Right ventricle myocardium inferior (tissue), 1 donor: ENCODE results near the gene EZR. TPM values are rescaled to one million over a fixed set of nuclear protein-coding genes. Genes with fewer than 3 reads are reported as not detected.
"Not testable (repeated sequence)": the region's sequence is repeated elsewhere in the genome, so short reads cannot be mapped to it uniquely, and the experiment has no call there.

Experiments used
- ATAC-seq: fragments of 200-7000 bp; cut with Tn5 transposase; one replicate; pipeline ENCODE4 v1.9.1; 2020; ENCODE audit warnings: mild to moderate bottlenecking, moderate library complexity
- DNase-seq: peaks from one replicate; pipeline ENCODE4 v3.0.0; 2021; ENCODE audit errors: missing footprints
- intact Hi-C: fragments of 100-400 bp; cut with DNase I; formaldehyde crosslinking; loops from one replicate; pipeline ENCODE4 v1.11.0; 2022
- total RNA-seq: library from RNA; stranded (reverse); fragmentation: NEBNext Ultra II Directional; extraction: Animal tissue kit (Norgen Biotek cat#: 25700); gene quantifications from one replicate; pipeline ENCODE4 v1.2.1, GENCODE V29; 2021
- donor health status: DM: no; HTN: yes; CAD: no; lungs with severe emphysema.

Gene EZR
- total RNA-seq, 1 donor from 2014 or later: 203 TPM

GRCh38 chr6:158805698-158806377 lies 13.3 kb downstream of the EZR start:
- DNase-seq (no peak), ATAC-seq (no peak)
- intact Hi-C loops: no loop called here

GRCh38 chr6:158804207-158804606 lies 15.0 kb downstream of the EZR start:
- intact Hi-C loops: no loop called here
- no peak for DNase-seq

GRCh38 chr6:158803733-158804143 lies 15.4 kb downstream of the EZR start:
- no peak for DNase-seq
- no peak for ATAC-seq
- intact Hi-C loops: no loop called here

More at GRCh38 chr6:158804207-158804606, 15.0 kb downstream of the EZR start:
- no peak for ATAC-seq

GRCh38 chr6:158801655-158802294 lies 17.4 kb downstream of the EZR start:
- intact Hi-C loops: loop anchor here (2.0 kb wide), 1 partner anchor 95 kb away; no protein-coding TSS in a partner anchor
- ATAC-seq: peak; percentile 83
- no peak for DNase-seq

GRCh38 chr6:158799051-158799792 lies 19.9 kb downstream of the EZR start:
- DNase-seq: no peak
- ATAC-seq: peak; percentile 18

GRCh38 chr6:158798311-158798710 lies 20.9 kb downstream of the EZR start:
- intact Hi-C loops: loop anchor here (5.0 kb wide), 1 partner anchor 174 kb away; no protein-coding TSS in a partner anchor
- DNase-seq (no peak), ATAC-seq (no peak)

More at GRCh38 chr6:158799051-158799792, 19.9 kb downstream of the EZR start:
- intact Hi-C loops: loop anchor here (5.0 kb wide), 1 partner anchor 173 kb away; no protein-coding TSS in a partner anchor

- DNase-seq (no peak), ATAC-seq (peak; percentile 65)
- intact Hi-C loops: loop anchor here (5.0 kb wide), 1 partner anchor 175 kb away; no protein-coding TSS in a partner anchor
These were observed 21.5 kb downstream of the EZR start for GRCh38 chr6:158797331-158798310.

GRCh38 chr6:158796353-158796752 lies 22.8 kb downstream of the EZR start:
- intact Hi-C loops: loop anchor here (5.0 kb wide), 1 partner anchor 176 kb away; no protein-coding TSS in a partner anchor
- DNase-seq: no peak
- ATAC-seq: no peak

GRCh38 chr6:158795516-158795915 lies 23.7 kb downstream of the EZR start:
- DNase-seq: no peak
- intact Hi-C loops: loop anchor here (5.0 kb wide), 1 partner anchor 177 kb away; no protein-coding TSS in a partner anchor
- no peak for ATAC-seq

- intact Hi-C loops: no loop called here
- ATAC-seq (no peak), DNase-seq (no peak)
These were observed 25.7 kb downstream of the EZR start for GRCh38 chr6:158793432-158793831.

GRCh38 chr6:158792505-158792904 lies 26.7 kb downstream of the EZR start:
- ATAC-seq, intact Hi-C loops, DNase-seq: not testable (repeated sequence)

GRCh38 chr6:158791274-158791855 lies 27.8 kb downstream of the EZR start:
- no peak for ATAC-seq
- intact Hi-C loops: no loop called here
- no peak for DNase-seq

- DNase-seq (no peak), ATAC-seq (no peak)
- intact Hi-C loops: no loop called here
These were observed 29.9 kb downstream of the EZR start for GRCh38 chr6:158789115-158789917.

GRCh38 chr6:158787395-158787794 lies 31.8 kb downstream of the EZR start:
- ATAC-seq (no peak), DNase-seq (no peak)
- intact Hi-C loops: no loop called here

GRCh38 chr6:158786645-158787304 lies 32.4 kb downstream of the EZR start:
- DNase-seq (no peak), ATAC-seq (no peak)
- intact Hi-C loops: no loop called here

- ATAC-seq (no peak), DNase-seq (no peak)
- intact Hi-C loops: no loop called here
These were observed 34.1 kb downstream of the EZR start for GRCh38 chr6:158785036-158785435.

- intact Hi-C loops: no loop called here
- ATAC-seq: no peak
- no peak for DNase-seq
These were observed 34.7 kb downstream of the EZR start for GRCh38 chr6:158784505-158784904.
